Middle frontal gyrus (tissue), 1 donor: ENCODE measurements around the gene PCDH17.

ENCODE experiments used
- DNase-seq: peaks from one replicate; pipeline ENCODE4 v3.0.0-alpha.2; 2015; ENCODE audit warnings: low spot score; ENCODE audit errors: extremely low spot score

Gene PCDH17

DNA sequence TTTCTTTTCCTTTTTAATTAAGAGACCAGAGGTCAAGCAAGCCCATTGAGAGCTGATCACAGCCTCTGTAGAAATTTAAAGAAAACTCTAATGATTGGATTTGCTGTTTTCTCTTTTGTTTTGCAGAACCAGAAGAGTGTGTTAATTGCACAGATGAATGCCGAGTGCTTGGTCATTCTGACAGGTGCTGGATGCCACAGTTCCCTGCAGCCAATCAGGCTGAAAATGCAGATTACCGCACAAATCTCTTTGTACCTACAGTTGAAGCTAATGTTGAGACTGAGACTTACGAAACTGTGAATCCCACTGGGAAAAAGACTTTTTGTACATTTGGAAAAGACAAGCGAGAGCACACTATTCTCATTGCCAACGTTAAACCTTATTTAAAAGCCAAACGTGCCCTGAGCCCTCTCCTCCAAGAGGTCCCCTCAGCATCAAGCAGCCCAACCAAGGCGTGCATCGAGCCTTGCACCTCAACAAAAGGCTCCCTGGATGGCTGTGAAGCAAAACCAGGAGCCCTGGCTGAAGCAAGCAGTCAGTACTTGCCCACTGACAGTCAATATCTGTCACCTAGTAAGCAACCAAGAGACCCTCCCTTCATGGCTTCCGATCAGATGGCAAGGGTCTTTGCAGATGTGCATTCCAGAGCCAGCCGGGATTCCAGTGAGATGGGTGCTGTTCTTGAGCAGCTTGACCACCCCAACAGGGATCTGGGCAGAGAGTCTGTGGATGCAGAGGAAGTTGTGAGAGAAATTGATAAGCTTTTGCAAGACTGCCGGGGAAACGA is 93.1 kb downstream of the PCDH17 start:
- no peak for DNase-seq

DNA sequence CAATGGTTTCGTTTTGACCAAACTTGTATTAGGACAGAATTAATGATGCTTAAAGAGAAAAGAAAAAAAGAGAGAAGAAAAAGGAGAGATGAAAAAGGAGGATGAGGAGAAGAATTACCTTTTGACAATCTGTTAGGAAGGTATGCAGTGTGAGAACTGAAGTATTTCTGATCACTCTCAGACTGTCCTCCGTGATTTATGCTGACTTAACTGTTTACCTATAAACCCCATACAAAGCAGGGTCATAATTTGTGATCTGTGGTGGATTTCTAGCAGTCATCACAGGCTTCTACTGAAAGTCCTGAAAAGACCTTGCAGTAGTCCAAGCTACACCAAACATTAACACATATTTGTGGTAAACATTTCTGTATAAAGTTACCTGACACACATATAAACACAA is 93.9 kb downstream of the PCDH17 start:
- DNase-seq = no peak

DNA sequence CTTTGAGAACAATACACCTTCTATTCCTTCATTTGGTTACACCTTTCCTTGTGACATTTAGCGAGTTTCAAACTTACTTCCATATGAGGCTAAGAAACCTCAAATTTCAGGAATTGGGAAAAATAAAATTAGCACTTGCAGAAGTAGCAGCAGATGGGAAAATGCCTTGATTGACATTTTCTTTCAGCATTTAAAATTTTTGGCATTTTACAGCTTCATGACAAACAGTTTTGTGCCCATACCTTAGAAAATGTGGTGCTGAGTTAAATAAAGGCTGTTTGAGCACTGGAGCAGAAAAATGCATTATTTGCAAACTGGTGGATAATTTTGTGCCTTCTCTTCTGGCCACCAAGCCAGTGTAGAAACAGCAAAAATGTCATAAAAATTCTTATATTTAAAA is 95.4 kb downstream of the PCDH17 start:
- no peak for DNase-seq

DNA sequence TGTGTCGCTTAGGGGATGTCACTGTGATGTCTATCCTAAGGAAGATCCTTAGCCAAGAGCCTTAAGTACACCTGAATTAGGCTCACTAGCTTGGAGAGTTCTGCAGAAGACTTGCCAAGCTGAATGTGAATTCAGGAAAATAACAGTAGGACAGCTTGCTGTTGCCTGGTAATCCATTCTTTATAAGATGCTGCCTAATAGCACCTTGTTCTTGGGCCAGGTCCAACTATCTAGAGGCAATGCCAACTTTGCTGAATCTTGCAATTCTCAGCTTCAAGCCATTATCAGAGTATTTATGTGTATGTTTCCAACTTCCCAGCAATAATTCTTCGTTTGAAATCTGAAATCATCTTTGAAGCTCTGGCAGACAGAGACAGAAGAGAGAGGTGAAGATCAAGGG is 102.8 kb downstream of the PCDH17 start:
- no peak for DNase-seq

DNA sequence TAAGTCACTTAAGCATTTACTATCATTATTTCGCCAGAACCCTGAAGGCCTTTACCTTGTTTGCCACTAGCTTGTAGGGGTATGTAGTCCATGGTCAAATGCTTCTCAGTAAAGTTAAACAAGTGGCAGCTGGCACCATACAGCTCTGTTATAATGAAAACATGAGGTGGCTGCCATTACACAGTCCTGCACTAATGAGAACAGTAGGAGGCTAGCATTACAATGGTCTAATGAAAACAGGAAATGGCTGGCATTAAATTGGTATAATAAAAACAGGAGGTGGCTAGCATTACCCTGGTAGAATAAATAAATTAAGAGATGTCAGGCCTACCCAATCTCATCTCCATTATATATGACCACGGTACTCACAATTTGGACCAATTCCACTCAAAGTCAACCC is 107.5 kb downstream of the PCDH17 start:
- DNase-seq = no peak

DNA sequence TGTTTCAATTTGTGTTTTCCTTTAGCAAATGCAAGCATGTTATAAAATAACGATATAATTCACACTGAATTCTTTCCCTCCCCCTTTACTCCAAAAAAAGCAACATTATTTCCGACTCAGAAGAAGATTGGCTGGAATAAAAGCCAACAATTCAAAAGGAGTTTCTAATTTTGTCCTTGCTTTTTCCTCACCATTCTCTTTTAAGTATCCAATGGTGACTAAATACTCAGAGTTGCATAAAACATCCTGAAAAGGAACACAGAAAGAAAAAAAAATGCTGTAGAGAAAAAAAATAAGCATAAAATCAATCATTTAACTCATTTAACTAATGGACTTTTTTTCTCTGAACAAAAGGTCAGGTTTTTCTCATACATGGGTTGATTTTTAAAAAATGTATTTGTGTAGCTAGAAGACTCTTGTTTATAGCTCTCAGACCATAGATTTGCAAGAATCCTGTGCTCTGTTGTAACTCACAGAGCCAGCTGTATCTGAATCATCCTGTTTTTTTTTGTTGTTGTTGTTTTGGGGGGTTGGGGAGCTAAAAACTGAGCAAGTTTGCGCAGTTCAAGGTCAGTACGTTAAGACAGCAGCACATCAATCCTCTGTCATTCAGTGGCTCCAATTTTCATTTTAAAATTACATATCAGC is 108.1 kb downstream of the PCDH17 start:
- peak; percentile 28 for DNase-seq

DNA sequence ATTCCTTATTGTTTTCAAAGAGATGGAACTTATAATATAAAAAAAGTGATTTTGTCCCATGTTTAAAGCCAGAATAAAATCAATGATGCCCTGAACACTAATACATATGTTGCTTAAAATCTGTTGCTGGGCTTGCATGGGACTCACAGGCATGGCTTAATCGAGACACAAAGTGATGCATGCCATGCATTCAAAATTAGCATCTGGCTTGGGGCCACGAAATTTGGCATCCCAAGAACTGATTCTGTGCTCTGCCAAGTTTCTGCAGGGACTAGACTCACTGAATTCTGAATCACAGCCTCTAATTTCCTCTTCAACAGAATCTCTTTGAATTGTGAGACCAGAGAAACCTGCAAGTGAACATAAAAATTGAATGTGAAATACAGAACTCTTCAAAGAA is 109.2 kb downstream of the PCDH17 start:
- peak; percentile 62 for DNase-seq

DNA sequence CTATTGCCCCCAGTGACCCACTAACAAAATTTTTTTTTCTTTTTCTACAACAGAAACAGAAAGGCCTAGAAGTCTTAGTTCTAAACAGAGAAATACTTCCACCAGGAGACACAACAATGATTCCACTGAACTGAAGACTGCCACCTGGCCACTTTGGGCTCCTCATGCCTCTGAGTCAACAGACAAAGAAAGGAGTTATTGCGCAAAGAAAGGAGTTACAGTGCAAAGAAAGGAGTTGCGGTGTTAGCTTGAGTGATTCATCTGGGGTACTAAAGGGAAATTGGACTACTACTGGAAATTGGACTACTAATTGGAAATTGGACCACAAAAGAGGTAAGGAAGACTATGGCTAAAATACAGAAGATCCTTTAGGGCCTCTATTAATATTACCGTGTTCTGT is 116.6 kb downstream of the PCDH17 start:
- DNase-seq = no peak

DNA sequence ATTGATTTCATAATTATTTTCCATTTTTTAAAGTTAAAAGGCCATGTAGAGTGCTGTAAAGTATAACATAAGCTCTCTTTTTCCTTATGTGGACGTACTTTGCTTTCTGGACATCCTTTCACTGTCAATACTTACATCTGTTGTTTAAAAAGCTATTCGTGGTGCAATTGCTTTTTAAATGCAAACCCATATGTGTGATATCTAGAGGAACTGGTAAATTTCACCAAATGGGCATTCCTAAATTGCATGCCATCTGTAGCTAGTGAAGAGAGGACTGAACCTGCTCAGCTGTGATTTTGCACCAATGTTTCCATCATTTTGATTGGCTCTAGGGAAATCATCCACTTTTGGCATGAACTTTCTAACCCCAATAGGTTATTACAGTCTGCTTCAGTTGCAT is 129.4 kb downstream of the PCDH17 start:
- no peak for DNase-seq

DNA sequence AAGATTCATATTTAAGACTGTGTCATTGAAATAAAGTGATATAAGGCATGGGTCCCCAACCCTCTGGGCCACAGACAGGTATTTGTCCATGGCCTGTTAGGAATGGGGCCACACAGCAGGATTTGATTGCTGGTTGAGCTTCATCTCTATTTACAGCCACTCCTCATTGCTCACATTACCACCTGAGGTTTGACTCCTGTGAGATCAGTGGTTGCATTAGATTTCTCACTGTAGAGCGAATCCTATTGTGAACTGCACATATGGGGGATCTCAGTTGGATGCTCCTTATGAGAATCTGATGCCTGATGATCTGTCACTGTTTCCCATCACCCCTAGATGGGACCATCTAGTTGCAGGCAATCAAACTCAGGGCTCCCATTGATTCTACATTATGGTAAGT is 132.1 kb downstream of the PCDH17 start:
- DNase-seq = no peak
